Measurements from ENCODE around the gene TMEM145. TPM values are rescaled to one million over a fixed set of nuclear protein-coding genes. Genes with fewer than 3 reads are reported as not detected.

TMEM145 gene
- total RNA-seq, 6 donors from 2014 or later = 0.34 to 0.79 (median 0.49) TPM; not detected in 3

DNA sequence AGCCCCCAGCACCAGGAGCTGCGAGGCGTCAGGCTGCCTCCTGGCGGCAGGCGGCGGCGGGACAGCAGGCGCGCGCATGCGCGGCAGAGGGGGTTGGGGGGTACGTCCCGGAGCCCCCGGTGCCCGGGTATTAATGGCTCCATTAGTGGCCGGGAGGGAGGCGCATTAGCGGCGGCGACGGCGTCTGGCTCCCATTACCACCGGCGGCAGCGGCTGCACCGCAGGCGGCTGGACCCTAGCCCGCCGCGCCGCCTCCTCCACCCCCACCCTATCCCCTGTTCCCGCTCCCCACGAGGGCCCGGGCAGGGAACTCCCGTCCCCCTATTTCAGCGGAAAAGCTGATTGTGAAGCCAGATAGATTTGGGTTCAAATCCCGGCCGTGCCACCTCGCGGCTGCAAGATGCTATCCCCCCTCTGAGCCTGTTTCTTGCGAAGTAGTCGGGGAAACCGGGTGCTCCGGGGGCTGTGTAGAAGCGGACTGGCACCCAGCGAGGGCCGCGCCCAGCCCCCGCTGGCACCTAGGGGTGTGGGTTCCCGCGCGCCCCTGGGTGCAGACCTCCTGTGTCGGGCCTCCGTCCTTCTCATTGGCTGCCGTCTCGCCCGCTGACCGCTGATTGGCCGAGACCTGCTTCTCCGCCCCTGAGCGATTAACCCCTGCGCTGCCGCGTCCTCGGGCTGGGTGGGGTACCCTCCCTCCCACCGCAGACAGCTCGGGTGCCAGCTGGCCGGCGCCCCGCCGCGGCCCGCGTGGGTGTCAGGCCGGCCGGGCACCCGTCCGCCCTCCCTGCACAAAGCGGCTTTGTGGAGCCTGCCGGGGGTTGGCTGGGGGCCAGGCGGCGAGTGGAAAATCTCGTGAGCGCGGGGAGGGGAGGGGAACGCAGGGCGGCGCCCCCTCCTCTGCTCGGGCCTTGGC lies 33.0 kb upstream of the TMEM145 start:
- Histone ChIP-seq H3K9me3 (no peaks in the 10 kb centered on the region), H3K4me1 (peaks cover 70 to 91% (median 79%) of the 10 kb centered on the region in 4 donors), H3K27me3 (no peaks in the 10 kb centered on the region), H3K36me3 (peaks cover 0 to 13% (median 1%) of the 10 kb centered on the region in 4 donors), H3K27ac (peak overlapping the region; percentile 96 to 99 (median 96)), H3K4me3 (peak overlapping the region; percentile 71 to 88 (median 86))
- WGBS, 2 donors = 0 to 1% methylated on average over 23 to 72 of the region's 89 CpGs
- DNase-seq (peak; percentile 91 to 96), ATAC-seq (ENCODE audit: low FRiP score in 2 of 2) (peak; percentile 63 to 84)
- TF ChIP-seq POLR2AphosphoS5 (IDR thresholded peaks at IDR 0.05) (peak; percentile 50 to 72), EP300 (IDR thresholded peaks at IDR 0.05) (peak in 1 of 4 donors; percentile 22), POLR2A (IDR thresholded peaks at IDR 0.05) (peak in 3 of 4 donors; percentile 19 to 52 (median 48)), CTCF (IDR thresholded peaks at IDR 0.05) (peak; percentile 92 to 97 (median 95))

GRCh38 chr19:42280815-42281145 lies 32.3 kb upstream of the TMEM145 start:
- ATAC-seq (ENCODE audit: low FRiP score in 2 of 2) (peak in 1 of 2 donors; percentile 28), DNase-seq (no peak)
- 0 to 6% methylated on average over 7 to 15 of the region's 20 CpGs for WGBS, 2 donors
- Histone ChIP-seq H3K4me1 (peaks cover 72 to 91% (median 81%) of the 10 kb centered on the region in 4 donors), H3K4me3 (peak overlapping the region; percentile 71 to 88 (median 86)), H3K9me3 (no peaks in the 10 kb centered on the region), H3K27me3 (no peaks in the 10 kb centered on the region), H3K36me3 (peaks cover 0 to 7% (median 0%) of the 10 kb centered on the region in 4 donors), H3K27ac (peak overlapping the region; percentile 96 to 99 (median 96))
- TF ChIP-seq CTCF (IDR thresholded peaks at IDR 0.05) (no peak), POLR2A (IDR thresholded peaks at IDR 0.05) (no peak), EP300 (IDR thresholded peaks at IDR 0.05) (no peak), POLR2AphosphoS5 (IDR thresholded peaks at IDR 0.05) (no peak)

GRCh38 chr19:42281146-42281826 lies 31.8 kb upstream of the TMEM145 start:
- peaks cover 72 to 91% (median 82%) of the 10 kb centered on the region in 4 donors for H3K4me1 ChIP-seq
- DNase-seq (peak in 1 of 2 donors; percentile 88), ATAC-seq (ENCODE audit: low FRiP score in 2 of 2) (peak in 1 of 2 donors; percentile 2)
- TF ChIP-seq EP300 (IDR thresholded peaks at IDR 0.05) (no peak), CTCF (IDR thresholded peaks at IDR 0.05) (peak in 3 of 6 experiments; percentile 6 to 21 (median 7)), POLR2A (IDR thresholded peaks at IDR 0.05) (peak in 2 of 4 donors; percentile 30 to 38), POLR2AphosphoS5 (IDR thresholded peaks at IDR 0.05) (peak in 1 of 2 donors; percentile 58)
- peaks cover 0 to 5% (median 0%) of the 10 kb centered on the region in 4 donors for H3K36me3 ChIP-seq
- H3K27me3 ChIP-seq = no peaks in the 10 kb centered on the region
- no peaks in the 10 kb centered on the region for H3K9me3 ChIP-seq
- WGBS, 2 donors = 15 to 40% methylated on average over 2 to 15 of the region's 25 CpGs
- H3K27ac ChIP-seq = peak overlapping the region; percentile 96 to 99 (median 96)
- H3K4me3 ChIP-seq = peak overlapping the region; percentile 71 to 88 (median 86)

GRCh38 chr19:42281827-42282762 lies 31.0 kb upstream of the TMEM145 start:
- peak overlapping the region in 3 of 4 donors; percentile 83 to 88 (median 88) for H3K4me3 ChIP-seq
- no peak for DNase-seq

More at GRCh38 chr19:42281827-42282762, 31.0 kb upstream of the TMEM145 start:
- peaks cover 67 to 89% (median 80%) of the 10 kb centered on the region in 4 donors for H3K4me1 ChIP-seq
- H3K36me3 ChIP-seq = peaks cover 0 to 4% (median 3%) of the 10 kb centered on the region in 4 donors
- TF ChIP-seq POLR2AphosphoS5 (IDR thresholded peaks at IDR 0.05) (no peak), EP300 (IDR thresholded peaks at IDR 0.05) (no peak), POLR2A (IDR thresholded peaks at IDR 0.05) (no peak), CTCF (IDR thresholded peaks at IDR 0.05) (no peak)
- H3K9me3 ChIP-seq = no peaks in the 10 kb centered on the region
- WGBS, 2 donors = 24 to 33% methylated on average over 4 to 7 of the region's 7 CpGs
- H3K27me3 ChIP-seq = no peaks in the 10 kb centered on the region
- peak overlapping the region; percentile 96 to 99 (median 96) for H3K27ac ChIP-seq
- no peak for ATAC-seq (ENCODE audit: low FRiP score in 2 of 2)

Measured in upper lobe of left lung (tissue), 6 donors.